Measurements from ENCODE around the gene SPATA2L. TPM values are rescaled to one million over a fixed set of nuclear protein-coding genes. Genes with fewer than 3 reads are reported as not detected.

SPATA2L gene
- total and polyA plus RNA-seq, 2 of the 13 experiments (the other 11 are each of a cell fraction or from before 2014, with no cell fraction given) = 9.1 to 20.7 TPM

- TF ChIP-seq ZUFSP (CRISPR knock-in tag; IDR thresholded peaks at IDR 0.05; ENCODE audit: borderline replicate concordance) = no peak
- TF ChIP-seq TCF12 (IDR thresholded peaks at IDR 0.05) = no peak
- no peak for TF ChIP-seq TCF12 (CRISPR knock-in tag; IDR thresholded peaks at IDR 0.05)
- TF ChIP-seq MIXL1 (CRISPR knock-in tag; IDR thresholded peaks at IDR 0.05) = no peak
- peak; percentile 38; the same call in 1 of the 2 replicates for TF ChIP-seq HNF1B (CRISPR knock-in tag; IDR thresholded peaks at IDR 0.05)
- TF ChIP-seq SP5 (CRISPR knock-in tag; IDR thresholded peaks at IDR 0.05; ENCODE audit: borderline replicate concordance, low read depth) = peak; percentile 37; the same call in 1 of the 2 replicates
- no peak for TF ChIP-seq SNAI1 (CRISPR knock-in tag; IDR thresholded peaks at IDR 0.05; ENCODE audit: borderline replicate concordance)
- TF ChIP-seq DNMT1 (CRISPR knock-in tag; IDR thresholded peaks at IDR 0.05) = peak; percentile 36; the same call in 1 of the 2 replicates
- peak; percentile 51 for TF ChIP-seq TBX3 (IDR thresholded peaks at IDR 0.05; ENCODE audit: borderline replicate concordance)
- 0 out of 2 replicates have a peak, but pooled peaks have one; percentile 28 for TF ChIP-seq ZZZ3 (CRISPR knock-in tag; IDR thresholded peaks at IDR 0.05; ENCODE audit: borderline replicate concordance)
- TF ChIP-seq SCMH1 (CRISPR knock-in tag; IDR thresholded peaks at IDR 0.05; ENCODE audit: borderline replicate concordance) = no peak
- TF ChIP-seq ZNF121 (CRISPR knock-in tag; IDR thresholded peaks at IDR 0.05) = no peak
- TF ChIP-seq AHDC1 (CRISPR knock-in tag; IDR thresholded peaks at IDR 0.05; ENCODE audit: borderline replicate concordance) = no peak
- no peak for TF ChIP-seq KLF13 (CRISPR knock-in tag; IDR thresholded peaks at IDR 0.05)
- no peak for TF ChIP-seq FOSL1 (CRISPR knock-in tag; IDR thresholded peaks at IDR 0.05; ENCODE audit: borderline replicate concordance)
- no peak for TF ChIP-seq ZNF430 (CRISPR knock-in tag; IDR thresholded peaks at IDR 0.05)
- no peak for TF ChIP-seq ZBTB43 (CRISPR knock-in tag; conservative IDR thresholded peaks at IDR 0.05)
- no peak for TF ChIP-seq ZNF207 (IDR thresholded peaks at IDR 0.05; ENCODE audit: borderline replicate concordance)
- TF ChIP-seq ZNF510 (CRISPR knock-in tag; IDR thresholded peaks at IDR 0.05; ENCODE audit: low read depth) = peak; percentile 16; the same call in 1 of the 2 replicates
Observed at GRCh38 chr16:89693931-89694783, 7.3 kb downstream of the SPATA2L start (continued).
